Activated naive CD4-positive, alpha-beta T cell treated with anti-CD3 and anti-CD28 coated beads for 36 hours (primary cell): ENCODE measurements around the gene SLC2A4RG. TPM values are rescaled to one million over a fixed set of nuclear protein-coding genes. Genes with fewer than 3 reads are reported as not detected.

Experiments used
- CTCF ChIA-PET: fragments of 350-600 bp; sonication (Branson Sonifier 250); formaldehyde crosslinking; loops from one replicate; lab custom pipeline; 2021; ENCODE audit warnings: antibody characterized with exemption; lab: Charles Lee
- DNase-seq: peaks from one replicate; pipeline ENCODE4 v3.0.0-alpha.2; 2020
- H3K27ac Mint-ChIP-seq: one replicate; pipeline ENCODE4 v1.8.0; 2021; ENCODE audit warnings: mild to moderate bottlenecking, mixed read lengths
- H3K27me3 Mint-ChIP-seq: one replicate; pipeline ENCODE4 v1.8.0; 2021; ENCODE audit warnings: low read depth, mixed read lengths
- H3K36me3 Mint-ChIP-seq: one replicate; pipeline ENCODE4 v1.8.0; 2021; ENCODE audit warnings: low read depth, mixed read lengths
- H3K4me1 Mint-ChIP-seq: one replicate; pipeline ENCODE4 v1.8.0; 2021; ENCODE audit warnings: low read depth, mixed read lengths
- H3K4me3 Mint-ChIP-seq: one replicate; pipeline ENCODE4 v1.8.0; 2021; ENCODE audit warnings: mild to moderate bottlenecking, moderate library complexity, mixed read lengths
- H3K9me3 Mint-ChIP-seq: one replicate; pipeline ENCODE4 v1.8.0; 2021; ENCODE audit warnings: mixed read lengths
- intact Hi-C: fragments of 100-400 bp; cut with micrococcal nuclease; formaldehyde crosslinking; loops from one replicate; pipeline ENCODE4 v1.15.1; 2023
- total RNA-seq, 2 experiments: library from RNA; stranded (reverse); gene quantifications; one replicate each; pipeline ENCODE4 v1.2.3, GENCODE V29; 2021

Gene SLC2A4RG
- total RNA-seq, 2 experiments from 2014 or later, result 22.4 to 24.8 TPM

GRCh38 chr20:63695424-63696305, 43.9 kb upstream of the SLC2A4RG start:
- DNase-seq, result no peak
- CTCF ChIA-PET, result no interaction called here
- Mint-ChIP-seq H3K4me3 (no peak overlapping the region), H3K4me1 (peaks cover 39% of the 10 kb centered on the region), H3K27me3 (no peaks in the 10 kb centered on the region), H3K27ac (no peak overlapping the region), H3K36me3 (peaks cover 7% of the 10 kb centered on the region), H3K9me3 (no peaks in the 10 kb centered on the region)
- intact Hi-C loops, result no loop called here

DNA sequence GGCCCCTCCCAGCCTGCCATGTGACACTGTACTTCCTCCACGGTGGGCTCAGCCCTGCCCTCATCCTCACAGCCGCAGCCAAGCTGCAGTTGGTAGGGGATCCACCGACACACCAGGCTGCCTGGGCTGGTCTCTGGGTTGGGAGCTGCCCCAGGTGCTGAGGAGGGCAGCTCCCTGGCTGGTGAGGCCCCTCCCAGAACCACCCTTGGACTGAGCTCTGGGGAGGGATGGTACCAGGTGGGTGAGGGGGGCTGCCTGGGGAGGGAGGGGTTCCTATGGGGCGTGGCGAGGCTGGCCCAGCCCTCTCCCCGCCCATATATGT, 43.3 kb upstream of the SLC2A4RG start:
- no peak overlapping the region for H3K4me3 Mint-ChIP-seq
- peaks cover 41% of the 10 kb centered on the region for H3K4me1 Mint-ChIP-seq
- peak; percentile 58 for DNase-seq
- H3K27ac Mint-ChIP-seq, result no peak overlapping the region
- H3K9me3 Mint-ChIP-seq, result no peaks in the 10 kb centered on the region
- CTCF ChIA-PET, result no interaction called here
- peaks cover 7% of the 10 kb centered on the region for H3K36me3 Mint-ChIP-seq
- intact Hi-C loops, result no loop called here
- no peaks in the 10 kb centered on the region for H3K27me3 Mint-ChIP-seq

DNA sequence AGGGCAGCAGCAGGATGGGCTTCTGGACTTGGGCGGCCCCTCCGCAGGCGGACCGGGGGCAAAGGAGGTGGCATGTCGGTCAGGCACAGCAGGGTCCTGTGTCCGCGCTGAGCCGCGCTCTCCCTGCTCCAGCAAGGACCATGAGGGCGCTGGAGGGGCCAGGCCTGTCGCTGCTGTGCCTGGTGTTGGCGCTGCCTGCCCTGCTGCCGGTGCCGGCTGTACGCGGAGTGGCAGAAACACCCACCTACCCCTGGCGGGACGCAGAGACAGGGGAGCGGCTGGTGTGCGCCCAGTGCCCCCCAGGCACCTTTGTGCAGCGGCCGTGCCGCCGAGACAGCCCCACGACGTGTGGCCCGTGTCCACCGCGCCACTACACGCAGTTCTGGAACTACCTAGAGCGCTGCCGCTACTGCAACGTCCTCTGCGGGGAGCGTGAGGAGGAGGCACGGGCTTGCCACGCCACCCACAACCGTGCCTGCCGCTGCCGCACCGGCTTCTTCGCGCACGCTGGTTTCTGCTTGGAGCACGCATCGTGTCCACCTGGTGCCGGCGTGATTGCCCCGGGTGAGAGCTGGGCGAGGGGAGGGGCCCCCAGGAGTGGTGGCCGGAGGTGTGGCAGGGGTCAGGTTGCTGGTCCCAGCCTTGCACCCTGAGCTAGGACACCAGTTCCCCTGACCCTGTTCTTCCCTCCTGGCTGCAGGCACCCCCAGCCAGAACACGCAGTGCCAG, 42.8 kb upstream of the SLC2A4RG start, which contains the start of gene TNFRSF6B:
TNFRSF6B (plus strand) TSS at position 25 of the 729 bp plus-strand sequence; CDS start at position 141, 116 bp downstream.
- no peak for DNase-seq
- Mint-ChIP-seq H3K36me3 (peaks cover 4% of the 10 kb centered on the region), H3K9me3 (no peaks in the 10 kb centered on the region), H3K4me1 (peaks cover 41% of the 10 kb centered on the region), H3K27ac (no peak within 1 kb of the TSS), H3K4me3 (peak within 1 kb of the TSS; percentile 32), H3K27me3 (no peaks in the 10 kb centered on the region)
- intact Hi-C loops, result no loop called here
- CTCF ChIA-PET, result interaction anchor here (1.2 to 1.3 kb wide), 2 partner anchors 11 to 23 kb away, joined by 3 to 5 read pairs; partner anchors contain the start of genes ARFRP1 and ZGPAT

DNA sequence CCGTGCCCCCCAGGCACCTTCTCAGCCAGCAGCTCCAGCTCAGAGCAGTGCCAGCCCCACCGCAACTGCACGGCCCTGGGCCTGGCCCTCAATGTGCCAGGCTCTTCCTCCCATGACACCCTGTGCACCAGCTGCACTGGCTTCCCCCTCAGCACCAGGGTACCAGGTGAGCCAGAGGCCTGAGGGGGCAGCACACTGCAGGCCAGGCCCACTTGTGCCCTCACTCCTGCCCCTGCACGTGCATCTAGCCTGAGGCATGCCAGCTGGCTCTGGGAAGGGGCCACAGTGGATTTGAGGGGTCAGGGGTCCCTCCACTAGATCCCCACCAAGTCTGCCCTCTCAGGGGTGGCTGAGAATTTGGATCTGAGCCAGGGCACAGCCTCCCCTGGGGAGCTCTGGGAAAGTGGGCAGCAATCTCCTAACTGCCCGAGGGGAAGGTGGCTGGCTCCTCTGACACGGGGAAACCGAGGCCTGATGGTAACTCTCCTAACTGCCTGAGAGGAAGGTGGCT, 42.2 kb upstream of the SLC2A4RG start:
- Mint-ChIP-seq H3K9me3 (no peaks in the 10 kb centered on the region), H3K36me3 (peaks cover 4% of the 10 kb centered on the region), H3K4me1 (peaks cover 44% of the 10 kb centered on the region), H3K27me3 (no peaks in the 10 kb centered on the region), H3K27ac (no peak overlapping the region), H3K4me3 (peak overlapping the region; percentile 32)
- DNase-seq, result no peak
- CTCF ChIA-PET, result interaction anchor here (1.2 to 1.3 kb wide), 2 partner anchors 10 to 22 kb away, joined by 3 to 5 read pairs; partner anchors contain the start of genes ARFRP1 and ZGPAT
- intact Hi-C loops, result no loop called here

DNA sequence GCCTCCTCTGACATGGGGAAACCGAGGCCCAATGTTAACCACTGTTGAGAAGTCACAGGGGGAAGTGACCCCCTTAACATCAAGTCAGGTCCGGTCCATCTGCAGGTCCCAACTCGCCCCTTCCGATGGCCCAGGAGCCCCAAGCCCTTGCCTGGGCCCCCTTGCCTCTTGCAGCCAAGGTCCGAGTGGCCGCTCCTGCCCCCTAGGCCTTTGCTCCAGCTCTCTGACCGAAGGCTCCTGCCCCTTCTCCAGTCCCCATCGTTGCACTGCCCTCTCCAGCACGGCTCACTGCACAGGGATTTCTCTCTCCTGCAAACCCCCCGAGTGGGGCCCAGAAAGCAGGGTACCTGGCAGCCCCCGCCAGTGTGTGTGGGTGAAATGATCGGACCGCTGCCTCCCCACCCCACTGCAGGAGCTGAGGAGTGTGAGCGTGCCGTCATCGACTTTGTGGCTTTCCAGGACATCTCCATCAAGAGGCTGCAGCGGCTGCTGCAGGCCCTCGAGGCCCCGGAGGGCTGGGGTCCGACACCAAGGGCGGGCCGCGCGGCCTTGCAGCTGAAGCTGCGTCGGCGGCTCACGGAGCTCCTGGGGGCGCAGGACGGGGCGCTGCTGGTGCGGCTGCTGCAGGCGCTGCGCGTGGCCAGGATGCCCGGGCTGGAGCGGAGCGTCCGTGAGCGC, 41.6 kb upstream of the SLC2A4RG start:
- no peak for DNase-seq
- peaks cover 44% of the 10 kb centered on the region for H3K4me1 Mint-ChIP-seq
- intact Hi-C loops, result no loop called here
- peaks cover 4% of the 10 kb centered on the region for H3K36me3 Mint-ChIP-seq
- no peaks in the 10 kb centered on the region for H3K27me3 Mint-ChIP-seq
- no peak overlapping the region for H3K27ac Mint-ChIP-seq
- H3K4me3 Mint-ChIP-seq, result no peak overlapping the region
- no peaks in the 10 kb centered on the region for H3K9me3 Mint-ChIP-seq
- CTCF ChIA-PET, result interaction anchor here (1.2 to 1.3 kb wide), 2 partner anchors 10 to 21 kb away, joined by 3 to 5 read pairs; partner anchors contain the start of genes ARFRP1 and ZGPAT

- CTCF ChIA-PET, result no interaction called here
- no peaks in the 10 kb centered on the region for H3K27me3 Mint-ChIP-seq
- no peaks in the 10 kb centered on the region for H3K9me3 Mint-ChIP-seq
- H3K27ac Mint-ChIP-seq, result peak overlapping the region; percentile 91
- peak; percentile 84 for DNase-seq
- intact Hi-C loops, result no loop called here
- H3K4me3 Mint-ChIP-seq, result no peak overlapping the region
- peaks cover under 1% of the 10 kb centered on the region for H3K36me3 Mint-ChIP-seq
- H3K4me1 Mint-ChIP-seq, result peaks cover 41% of the 10 kb centered on the region
These were observed 40.7 kb upstream of the SLC2A4RG start for GRCh38 chr20:63698739-63699465.

GRCh38 chr20:63699466-63700198, 39.9 kb upstream of the SLC2A4RG start:
- H3K36me3 Mint-ChIP-seq, result no peaks in the 10 kb centered on the region
- H3K4me3 Mint-ChIP-seq, result no peak overlapping the region
- no peak for DNase-seq
- intact Hi-C loops, result no loop called here
- no peaks in the 10 kb centered on the region for H3K27me3 Mint-ChIP-seq
- peaks cover 41% of the 10 kb centered on the region for H3K4me1 Mint-ChIP-seq
- CTCF ChIA-PET, result no interaction called here
- H3K9me3 Mint-ChIP-seq, result no peaks in the 10 kb centered on the region
- H3K27ac Mint-ChIP-seq, result peak overlapping the region; percentile 91

DNA sequence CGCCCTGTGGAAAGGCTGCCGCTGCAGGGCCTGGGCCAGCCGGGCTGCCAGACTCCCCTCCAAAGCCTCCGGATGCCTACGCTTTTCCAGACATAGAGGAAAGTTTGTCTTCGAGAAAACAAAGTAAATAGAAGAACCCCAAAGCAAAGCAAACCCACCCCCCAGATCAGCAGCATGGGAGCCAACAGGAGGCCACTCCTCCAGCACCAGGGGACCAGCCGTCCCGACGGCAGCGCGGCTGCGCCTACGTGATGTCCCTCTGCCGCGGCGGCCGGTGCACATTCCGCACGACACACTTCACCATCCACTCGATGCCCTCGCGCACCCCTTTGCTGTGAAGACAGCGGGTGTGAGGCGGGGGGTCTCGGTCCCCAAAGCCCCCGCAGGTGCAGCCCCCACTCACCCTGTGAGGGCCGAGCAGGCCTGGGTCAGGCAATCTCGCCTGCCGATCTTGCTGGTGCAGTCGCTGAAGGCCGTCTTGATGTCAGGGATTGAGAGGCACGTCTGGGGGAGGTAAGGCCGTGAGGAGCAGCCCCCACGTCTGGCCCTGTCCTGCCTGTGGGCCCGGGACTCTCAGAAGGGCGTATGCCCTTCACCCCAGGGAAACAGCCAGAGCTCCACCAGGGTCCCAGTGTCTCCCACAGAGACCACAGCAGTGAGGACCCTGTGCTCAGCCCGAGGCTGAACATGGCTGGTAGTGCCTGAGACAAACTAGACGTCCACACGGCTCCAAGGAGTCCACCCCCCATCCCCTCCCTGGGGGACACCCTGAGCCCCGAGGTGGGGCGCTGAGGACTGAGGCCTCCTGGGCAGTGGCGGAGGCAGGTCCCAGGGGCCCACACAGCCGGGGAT, 39.2 kb upstream of the SLC2A4RG start:
- Mint-ChIP-seq H3K36me3 (peaks cover 2% of the 10 kb centered on the region), H3K9me3 (no peaks in the 10 kb centered on the region), H3K4me3 (no peak overlapping the region), H3K27ac (peak overlapping the region; percentile 53), H3K27me3 (no peaks in the 10 kb centered on the region), H3K4me1 (peaks cover 44% of the 10 kb centered on the region)
- DNase-seq, result no peak
- CTCF ChIA-PET, result no interaction called here
- intact Hi-C loops, result no loop called here

DNA sequence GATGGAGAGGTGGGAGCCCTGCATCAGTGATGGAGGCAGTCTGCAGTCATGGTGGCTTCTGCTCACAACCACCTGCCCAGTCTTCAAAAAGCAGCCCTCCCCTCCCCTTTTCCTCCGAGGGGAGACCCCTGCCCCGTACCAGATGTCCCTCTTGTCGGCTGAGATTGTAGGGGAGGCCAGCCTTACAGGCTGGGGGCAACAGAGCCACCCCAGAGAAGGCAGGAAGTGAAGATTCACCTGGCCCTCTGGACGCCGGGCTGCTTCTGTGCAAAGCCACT, 38.6 kb upstream of the SLC2A4RG start:
- intact Hi-C loops, result no loop called here
- H3K27ac Mint-ChIP-seq, result no peak overlapping the region
- H3K4me3 Mint-ChIP-seq, result no peak overlapping the region
- peaks cover 4% of the 10 kb centered on the region for H3K36me3 Mint-ChIP-seq
- no peak for DNase-seq
- no peaks in the 10 kb centered on the region for H3K9me3 Mint-ChIP-seq
- H3K27me3 Mint-ChIP-seq, result no peaks in the 10 kb centered on the region
- CTCF ChIA-PET, result no interaction called here
- peaks cover 46% of the 10 kb centered on the region for H3K4me1 Mint-ChIP-seq

DNA sequence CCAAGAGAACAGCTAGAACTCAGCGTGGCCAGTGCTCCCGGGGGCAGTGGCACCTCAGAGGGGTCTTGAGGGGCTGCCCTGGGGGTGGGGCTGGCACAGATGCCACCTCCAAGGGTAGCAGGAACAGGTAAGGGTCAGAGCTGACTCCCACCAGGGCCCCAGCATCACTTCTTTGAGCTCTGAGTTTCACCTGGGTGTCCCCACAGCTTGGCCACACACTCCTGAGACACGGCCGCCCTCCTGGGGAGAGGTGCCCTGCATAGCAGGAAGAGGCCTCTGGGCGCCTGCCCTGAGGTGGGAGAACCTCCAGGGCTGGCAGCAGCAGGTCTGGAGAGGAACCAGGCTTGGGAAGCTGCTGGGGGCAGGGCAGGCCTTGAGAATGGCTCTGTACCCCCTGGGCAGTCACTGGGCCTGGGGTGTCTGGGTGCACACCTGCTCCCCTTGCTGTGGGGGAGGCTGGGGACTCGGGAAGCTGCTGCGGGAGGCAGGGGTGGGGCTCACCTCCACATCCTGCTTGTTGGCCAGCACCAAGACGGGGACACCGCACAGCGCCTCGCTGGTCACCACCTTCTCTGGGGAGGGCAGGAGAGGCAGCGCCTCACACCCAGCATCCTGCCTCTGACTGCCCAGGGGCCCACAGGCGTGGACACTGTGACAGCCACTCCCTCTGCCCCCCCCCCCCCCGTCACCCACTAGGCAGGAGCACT, 38.1 kb upstream of the SLC2A4RG start:
- no peaks in the 10 kb centered on the region for H3K27me3 Mint-ChIP-seq
- DNase-seq, result no peak
- CTCF ChIA-PET, result no interaction called here
- H3K4me3 Mint-ChIP-seq, result no peak overlapping the region
- intact Hi-C loops, result no loop called here
- no peak overlapping the region for H3K27ac Mint-ChIP-seq
- H3K9me3 Mint-ChIP-seq, result no peaks in the 10 kb centered on the region
- peaks cover 6% of the 10 kb centered on the region for H3K36me3 Mint-ChIP-seq
- H3K4me1 Mint-ChIP-seq, result peaks cover 44% of the 10 kb centered on the region
